ENCODE results near the gene ZNF277. TPM values are rescaled to one million over a fixed set of nuclear protein-coding genes. Genes with fewer than 3 reads are reported as not detected.

ZNF277 gene, protein sequence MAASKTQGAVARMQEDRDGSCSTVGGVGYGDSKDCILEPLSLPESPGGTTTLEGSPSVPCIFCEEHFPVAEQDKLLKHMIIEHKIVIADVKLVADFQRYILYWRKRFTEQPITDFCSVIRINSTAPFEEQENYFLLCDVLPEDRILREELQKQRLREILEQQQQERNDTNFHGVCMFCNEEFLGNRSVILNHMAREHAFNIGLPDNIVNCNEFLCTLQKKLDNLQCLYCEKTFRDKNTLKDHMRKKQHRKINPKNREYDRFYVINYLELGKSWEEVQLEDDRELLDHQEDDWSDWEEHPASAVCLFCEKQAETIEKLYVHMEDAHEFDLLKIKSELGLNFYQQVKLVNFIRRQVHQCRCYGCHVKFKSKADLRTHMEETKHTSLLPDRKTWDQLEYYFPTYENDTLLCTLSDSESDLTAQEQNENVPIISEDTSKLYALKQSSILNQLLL
- total RNA-seq: 10 to 100 TPM; 19.2 to 45.6 (median 32.8) TPM

DNA sequence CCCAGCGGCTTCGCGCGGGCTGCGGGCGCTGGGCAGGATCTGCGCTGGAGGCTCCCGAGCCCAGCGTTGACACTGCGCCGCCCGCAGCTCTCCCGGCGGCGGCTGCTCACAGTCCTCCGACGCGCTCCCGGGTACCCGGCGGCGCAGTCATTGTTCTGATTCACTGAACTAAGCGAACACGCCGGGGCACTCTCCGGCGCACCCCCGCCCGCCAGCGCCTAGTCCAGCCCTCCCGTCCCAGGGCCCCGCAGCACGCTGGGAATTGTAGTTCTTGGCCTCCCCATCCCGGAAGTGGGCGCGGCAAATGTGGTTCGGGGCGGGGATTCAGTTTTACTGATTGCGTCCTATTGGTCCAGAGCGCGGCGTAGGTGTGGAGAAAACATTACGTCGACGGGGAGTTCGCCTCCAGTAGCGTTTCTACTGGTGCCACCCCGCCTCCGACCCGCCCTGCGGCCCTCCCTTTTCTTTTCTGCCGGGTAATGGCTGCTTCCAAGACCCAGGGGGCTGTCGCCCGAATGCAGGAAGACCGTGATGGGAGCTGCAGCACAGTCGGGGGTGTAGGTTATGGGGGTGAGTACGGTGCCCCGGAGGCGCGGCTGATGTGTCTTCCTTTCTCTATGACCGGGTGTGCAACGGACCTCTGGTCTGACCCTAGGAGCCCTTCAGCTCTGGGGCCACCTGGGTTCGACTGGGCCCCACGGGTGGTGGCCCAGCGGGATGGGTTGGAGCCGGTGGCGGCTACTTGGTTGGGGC, at the start of gene ZNF277, which contains the start of gene DOCK4:
Gene ZNF277, plus strand, starts transcription at position 458 of the 753 bp plus-strand sequence. Its CDS starts 22 bp downstream, at position 480.
Gene DOCK4, minus strand, starts transcription at position 162 of the 753 bp plus-strand sequence. CDS start 261 bp downstream, outside the sequence.
- 0% methylated on average over 21 to 41 of the region's 67 CpGs for WGBS, 2 donors
- intact Hi-C loops (cut with DNase I; ENCODE audit: low total_unique reads): no loop called here

GRCh38 chr7:112157072-112157471, 49.4 kb upstream of the ZNF277 start:
- intact Hi-C loops (cut with DNase I; ENCODE audit: low total_unique reads): no loop called here
- WGBS, 2 donors: 55 to 65% methylated on average over 4 of the region's 4 CpGs
- H3K4me3 ChIP-seq (ENCODE audit: low read depth, poor library complexity, severe bottlenecking): no peak overlapping the region
- DNase-seq (ENCODE audit: low spot score in 2 of 2): no peak
- TF ChIP-seq POLR2A (IDR thresholded peaks at IDR 0.05): no peak
- TF ChIP-seq, protein P1, sequence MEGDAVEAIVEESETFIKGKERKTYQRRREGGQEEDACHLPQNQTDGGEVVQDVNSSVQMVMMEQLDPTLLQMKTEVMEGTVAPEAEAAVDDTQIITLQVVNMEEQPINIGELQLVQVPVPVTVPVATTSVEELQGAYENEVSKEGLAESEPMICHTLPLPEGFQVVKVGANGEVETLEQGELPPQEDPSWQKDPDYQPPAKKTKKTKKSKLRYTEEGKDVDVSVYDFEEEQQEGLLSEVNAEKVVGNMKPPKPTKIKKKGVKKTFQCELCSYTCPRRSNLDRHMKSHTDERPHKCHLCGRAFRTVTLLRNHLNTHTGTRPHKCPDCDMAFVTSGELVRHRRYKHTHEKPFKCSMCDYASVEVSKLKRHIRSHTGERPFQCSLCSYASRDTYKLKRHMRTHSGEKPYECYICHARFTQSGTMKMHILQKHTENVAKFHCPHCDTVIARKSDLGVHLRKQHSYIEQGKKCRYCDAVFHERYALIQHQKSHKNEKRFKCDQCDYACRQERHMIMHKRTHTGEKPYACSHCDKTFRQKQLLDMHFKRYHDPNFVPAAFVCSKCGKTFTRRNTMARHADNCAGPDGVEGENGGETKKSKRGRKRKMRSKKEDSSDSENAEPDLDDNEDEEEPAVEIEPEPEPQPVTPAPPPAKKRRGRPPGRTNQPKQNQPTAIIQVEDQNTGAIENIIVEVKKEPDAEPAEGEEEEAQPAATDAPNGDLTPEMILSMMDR (IDR thresholded peaks at IDR 0.05): no peak

More for the DNA sequence above, at the start of gene ZNF277, which contains the start of gene DOCK4:
- TF ChIP-seq, protein P1 (IDR thresholded peaks at IDR 0.05): no peak
- no peak for TF ChIP-seq POLR2A (IDR thresholded peaks at IDR 0.05)
- H3K4me3 ChIP-seq (ENCODE audit: low read depth, poor library complexity, severe bottlenecking): peak within 1 kb of the TSS; percentile 97
- peak; percentile 99 to 100 for DNase-seq (ENCODE audit: low spot score in 2 of 2)

- no peak for DNase-seq (ENCODE audit: low spot score in 2 of 2)
- H3K4me3 ChIP-seq (ENCODE audit: low read depth, poor library complexity, severe bottlenecking): no peak overlapping the region
- WGBS, 2 donors: 89 to 90% methylated on average over 8 of the region's 8 CpGs
- TF ChIP-seq, protein P1 (IDR thresholded peaks at IDR 0.05): no peak
- no peak for TF ChIP-seq POLR2A (IDR thresholded peaks at IDR 0.05)
- intact Hi-C loops (cut with DNase I; ENCODE audit: low total_unique reads): no loop called here
Observed at GRCh38 chr7:112159351-112159750, 47.1 kb upstream of the ZNF277 start.

GRCh38 chr7:112160130-112160770, 46.2 kb upstream of the ZNF277 start:
- TF ChIP-seq POLR2A (IDR thresholded peaks at IDR 0.05): no peak
- TF ChIP-seq, protein P1 (IDR thresholded peaks at IDR 0.05): no peak
- intact Hi-C loops (cut with DNase I; ENCODE audit: low total_unique reads): no loop called here
- 82 to 85% methylated on average over 2 of the region's 2 CpGs for WGBS, 2 donors
- no peak overlapping the region for H3K4me3 ChIP-seq (ENCODE audit: low read depth, poor library complexity, severe bottlenecking)
- DNase-seq (ENCODE audit: low spot score in 2 of 2): no peak

- 80 to 81% methylated on average over 7 of the region's 7 CpGs for WGBS, 2 donors
- TF ChIP-seq POLR2A (IDR thresholded peaks at IDR 0.05): no peak
- TF ChIP-seq, protein P1 (IDR thresholded peaks at IDR 0.05): no peak
- intact Hi-C loops (cut with DNase I; ENCODE audit: low total_unique reads): no loop called here
- no peak for DNase-seq (ENCODE audit: low spot score in 2 of 2)
- H3K4me3 ChIP-seq (ENCODE audit: low read depth, poor library complexity, severe bottlenecking): no peak overlapping the region
Observed at GRCh38 chr7:112160771-112161150, 45.7 kb upstream of the ZNF277 start.
